AG04449 (cell line): Measurements from ENCODE around the gene TATDN3.
"Not testable (repeated sequence)": the region's sequence is repeated elsewhere in the genome, so short reads cannot be mapped to it uniquely, and the experiment has no call there.

Experiments used
- CTCF ChIA-PET: fragments of 350-600 bp; formaldehyde crosslinking; extraction: SDS; loops from one replicate; lab custom pipeline; 2021; ENCODE audit warnings: antibody characterized with exemption; lab: Yijun Ruan, JAX
- POLR2A ChIA-PET: fragments of 400-600, 350-600 bp; formaldehyde crosslinking; extraction: SDS; loops from one replicate; lab custom pipeline; 2020; ENCODE audit warnings: antibody characterized with exemption, inconsistent platforms; lab: Yijun Ruan, JAX
- DNase-seq: peaks from one replicate; pipeline ENCODE4 v3.0.0-alpha.2; 2010; ENCODE audit warnings: low read depth, low spot score
- H3K4me3 ChIP-seq: 2 replicates; pipeline ENCODE4 v1.5.1; 2011; ENCODE audit warnings: low read depth, mild to moderate bottlenecking, control low read depth, low read length
- TF ChIP-seq, protein P1 (sequence below): IDR thresholded peaks from one replicate; pipeline ENCODE4 v1.5.1; 2011; ENCODE audit warnings: mild to moderate bottlenecking, moderate library complexity, low read length, control low read depth, inconsistent platforms; ENCODE audit not compliant: insufficient read depth; ENCODE audit errors: missing control alignments

TATDN3 gene

DNA sequence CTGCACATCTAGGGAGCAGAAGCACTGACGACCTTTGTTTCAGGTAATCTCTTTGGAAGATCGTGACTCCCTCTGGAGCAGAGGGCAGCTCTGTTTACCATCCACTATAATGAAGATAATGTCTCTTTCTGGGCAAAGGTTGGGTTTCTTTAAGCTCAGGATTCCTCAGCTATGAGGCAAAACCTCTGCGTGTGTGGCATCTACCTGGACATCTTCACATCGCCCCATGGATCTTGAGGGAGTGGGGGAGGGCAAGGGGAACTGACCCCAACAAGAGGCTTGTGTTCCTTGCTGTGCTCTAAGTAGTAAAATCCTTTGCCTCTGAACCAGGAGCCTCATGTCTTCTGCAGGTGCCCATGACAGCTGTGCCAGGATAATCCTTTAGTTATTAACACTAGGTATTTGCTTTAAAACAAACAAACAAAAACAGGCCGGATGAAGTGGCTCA lies 36.2 kb downstream of the TATDN3 start:
- TF ChIP-seq, protein P1, sequence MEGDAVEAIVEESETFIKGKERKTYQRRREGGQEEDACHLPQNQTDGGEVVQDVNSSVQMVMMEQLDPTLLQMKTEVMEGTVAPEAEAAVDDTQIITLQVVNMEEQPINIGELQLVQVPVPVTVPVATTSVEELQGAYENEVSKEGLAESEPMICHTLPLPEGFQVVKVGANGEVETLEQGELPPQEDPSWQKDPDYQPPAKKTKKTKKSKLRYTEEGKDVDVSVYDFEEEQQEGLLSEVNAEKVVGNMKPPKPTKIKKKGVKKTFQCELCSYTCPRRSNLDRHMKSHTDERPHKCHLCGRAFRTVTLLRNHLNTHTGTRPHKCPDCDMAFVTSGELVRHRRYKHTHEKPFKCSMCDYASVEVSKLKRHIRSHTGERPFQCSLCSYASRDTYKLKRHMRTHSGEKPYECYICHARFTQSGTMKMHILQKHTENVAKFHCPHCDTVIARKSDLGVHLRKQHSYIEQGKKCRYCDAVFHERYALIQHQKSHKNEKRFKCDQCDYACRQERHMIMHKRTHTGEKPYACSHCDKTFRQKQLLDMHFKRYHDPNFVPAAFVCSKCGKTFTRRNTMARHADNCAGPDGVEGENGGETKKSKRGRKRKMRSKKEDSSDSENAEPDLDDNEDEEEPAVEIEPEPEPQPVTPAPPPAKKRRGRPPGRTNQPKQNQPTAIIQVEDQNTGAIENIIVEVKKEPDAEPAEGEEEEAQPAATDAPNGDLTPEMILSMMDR = no peak
- ChIA-PET POLR2A (interaction anchor here (1.0 kb wide), 1 partner anchor 9 kb away, joined by 3 read pairs; no protein-coding TSS in a partner anchor), CTCF (interaction anchor here (0.8 to 1.4 kb wide), 2 partner anchors 13 to 167 kb away, joined by 3 to 4 read pairs; no protein-coding TSS in a partner anchor)
- no peak overlapping the region for H3K4me3 ChIP-seq
- DNase-seq = no peak

DNA sequence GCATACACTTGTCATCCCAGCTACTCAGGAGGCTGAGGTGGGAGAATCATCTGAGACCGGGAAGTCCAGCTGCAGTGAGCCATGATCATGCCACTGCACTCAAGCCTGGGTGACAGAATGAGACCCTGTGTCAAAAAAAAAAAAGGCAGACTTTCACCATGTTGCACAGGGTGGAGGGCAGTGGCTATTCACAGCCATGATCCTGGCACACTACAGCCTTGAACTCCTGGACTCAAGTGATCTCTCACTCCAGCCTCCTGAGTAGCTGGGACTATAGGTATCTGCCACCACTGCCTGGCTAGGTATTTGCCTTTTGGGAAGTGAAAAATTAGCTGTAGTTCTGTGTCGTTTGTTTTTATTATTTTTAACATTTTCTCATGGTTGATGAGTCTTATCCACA lies 36.7 kb downstream of the TATDN3 start:
- CTCF ChIA-PET = interaction anchor here (0.8 to 1.4 kb wide), 2 partner anchors 14 to 166 kb away, joined by 3 to 4 read pairs; no protein-coding TSS in a partner anchor
- POLR2A ChIA-PET = interaction anchor here (1.0 kb wide), 1 partner anchor 9 kb away, joined by 3 read pairs; no protein-coding TSS in a partner anchor
- H3K4me3 ChIP-seq = no peak overlapping the region
- TF ChIP-seq, protein P1 = no peak
- no peak for DNase-seq

DNA sequence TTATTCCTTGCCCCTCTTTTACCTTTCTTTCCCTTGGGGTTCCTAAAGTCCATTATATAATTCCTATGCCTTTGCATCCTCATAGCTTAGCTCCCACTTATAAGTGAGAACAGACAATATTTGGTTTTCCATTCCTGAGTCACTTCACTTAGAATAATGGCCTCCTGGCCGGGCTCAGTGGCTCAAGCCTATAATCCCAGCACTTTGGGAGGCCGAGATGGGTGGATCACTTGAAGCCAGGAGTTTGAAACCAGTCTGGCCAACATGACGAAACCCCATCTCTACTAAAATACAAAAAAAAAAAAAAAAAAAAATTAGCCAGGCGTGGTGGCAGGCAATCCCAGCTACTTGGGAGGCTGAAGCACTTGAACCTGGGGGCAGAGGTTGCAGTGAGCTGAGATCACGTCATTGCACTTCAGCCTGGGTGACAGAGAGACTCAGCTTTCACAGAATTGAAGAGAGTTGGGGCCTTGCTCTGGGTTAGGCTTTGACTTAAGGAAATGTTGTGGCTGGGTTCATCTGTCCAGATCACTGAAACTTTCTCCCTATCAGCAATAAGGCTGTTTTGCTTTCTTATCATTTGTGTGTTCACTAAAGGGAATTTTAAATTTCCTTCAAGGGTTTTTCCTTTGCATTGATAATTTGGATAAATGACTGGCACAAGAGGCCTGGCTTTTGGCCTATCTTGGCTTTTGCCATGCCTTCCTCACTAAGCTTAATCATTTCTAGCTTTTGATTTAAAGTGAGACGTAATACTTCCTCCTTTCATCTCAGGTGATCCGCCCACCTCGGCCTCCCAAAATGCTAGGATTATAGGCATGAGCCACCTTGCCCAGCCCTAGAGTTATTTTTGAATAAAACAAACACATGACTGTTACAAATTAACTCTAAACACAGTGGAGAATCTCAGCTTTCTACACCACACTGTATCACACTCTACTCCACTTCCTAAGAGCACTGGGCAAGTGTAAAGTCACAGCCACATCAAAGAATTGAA lies 41.8 kb downstream of the TATDN3 start:
- DNase-seq, H3K4me3 ChIP-seq, POLR2A ChIA-PET: not testable (repeated sequence)
- CTCF ChIA-PET = interaction anchor here (1.8 kb wide), 1 partner anchor 169 kb away, joined by 5 read pairs; no protein-coding TSS in a partner anchor

GRCh38 chr1:212838145-212838544 lies 46.5 kb downstream of the TATDN3 start:
- DNase-seq = no peak
- ChIA-PET POLR2A (no interaction called here), CTCF (no interaction called here)
- TF ChIP-seq, protein P1 = no peak
- no peak overlapping the region for H3K4me3 ChIP-seq

DNA sequence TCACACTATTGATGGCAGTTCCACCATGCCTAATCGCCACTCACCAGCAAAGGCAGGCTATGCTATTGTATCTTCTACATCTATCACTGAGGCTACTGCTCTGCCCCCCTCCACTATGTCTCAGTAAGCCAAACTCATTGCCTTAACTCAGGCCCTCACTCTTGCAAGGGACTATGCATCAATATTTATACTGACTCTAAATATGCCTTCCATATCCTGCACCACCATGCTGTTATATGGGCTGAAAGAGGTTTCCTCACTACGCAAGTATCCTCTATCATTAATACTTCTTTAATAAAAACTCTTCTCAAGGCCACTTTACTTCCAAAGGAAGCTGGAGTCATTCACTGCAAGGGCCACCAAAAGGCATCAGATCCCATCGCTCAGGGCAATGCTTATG lies 52.8 kb downstream of the TATDN3 start:
- DNase-seq, CTCF ChIA-PET, H3K4me3 ChIP-seq: not testable (repeated sequence)
- POLR2A ChIA-PET = interaction anchor here (0.7 kb wide), 1 partner anchor 27 kb away, joined by 3 read pairs; no protein-coding TSS in a partner anchor

GRCh38 chr1:212847549-212847948 lies 55.9 kb downstream of the TATDN3 start, which contains the start of gene SPATA45:
TSS of gene SPATA45 (minus strand) at chr1:212847649. CDS start at chr1:212836149, 11,500 bp downstream.
- CTCF ChIA-PET = no interaction called here
- H3K4me3 ChIP-seq = no peak within 1 kb of the TSS
- POLR2A ChIA-PET = interaction anchor here (0.6 kb wide), 1 partner anchor 32 kb away, joined by 4 read pairs; no protein-coding TSS in a partner anchor
- DNase-seq = no peak
- TF ChIP-seq, protein P1 = no peak
